B cell (primary cell): Measurements from ENCODE around the gene POLG2. TPM values are rescaled to one million over a fixed set of nuclear protein-coding genes. Genes with fewer than 3 reads are reported as not detected.
"Not testable (repeated sequence)": the region's sequence is repeated elsewhere in the genome, so short reads cannot be mapped to it uniquely, and the experiment has no call there.

Experiments used
- ATAC-seq: fragments of 200-7000 bp; cut with Tn5 transposase; one replicate; pipeline ENCODE4 v1.10.0; 2021; ENCODE audit warnings: low read depth, mild to moderate bottlenecking, moderate number of reproducible peaks, moderate library complexity
- CTCF ChIA-PET: fragments of 350-600 bp; sonication (Branson Sonifier 250); formaldehyde crosslinking; loops from one replicate; lab custom pipeline; 2021; ENCODE audit warnings: antibody characterized with exemption, inconsistent platforms; lab: Charles Lee
- POLR2A ChIA-PET: fragments of 350-600 bp; sonication (Branson Sonifier 250); formaldehyde crosslinking; loops from one replicate; lab custom pipeline; 2021; ENCODE audit warnings: antibody characterized with exemption; lab: Charles Lee
- DNase-seq: peaks from one replicate; pipeline ENCODE4 v3.0.0; 2013
- H2AFZ ChIP-seq: 2 replicates; pipeline ENCODE4 v1.6.1; 2012; ENCODE audit warnings: mild to moderate bottlenecking, low read depth, low read length; ENCODE audit not compliant: insufficient read depth, poor library complexity, severe bottlenecking
- H3K27ac ChIP-seq, 2 donors: 1 replicate in 1 of 2; 2 replicates in 1 of 2; pipeline ENCODE4 v1.5.1; 2012 to 2013; ENCODE audit warnings: low read length in 2 of 2, mild to moderate bottlenecking in 2 of 2, moderate library complexity in 1 of 2
- H3K27me3 ChIP-seq, 4 experiments: fragments of 200-600 bp in 1 of 4; sonication (generic) in 1 of 4; replicated peaks in 1 of 4; 1 replicate in 2 of 4; 2 replicates in 2 of 4; pipeline versions ENCODE4 v1.6.1 to v1.7.0; 2013 to 2016; ENCODE audit warnings: low read length in 3 of 4, mild to moderate bottlenecking in 2 of 4, mixed read lengths in 1 of 4, moderate library complexity in 1 of 4; ENCODE audit not compliant: insufficient read depth in 4 of 4, control insufficient read depth in 3 of 4; ENCODE audit errors: control extremely low read depth in 1 of 4
- H3K36me3 ChIP-seq, 2 experiments: replicated peaks in 1 of 2; 1 replicate in 1 of 2; 2 replicates in 1 of 2; pipeline versions ENCODE4 v1.6.1 to v1.7.1; 2013; ENCODE audit warnings: low read length in 1 of 2; ENCODE audit not compliant: insufficient read depth in 2 of 2, control insufficient read depth in 1 of 2; ENCODE audit errors: control extremely low read depth in 1 of 2, extremely low read depth in 1 of 2
- H3K4me1 ChIP-seq, 2 donors: fragments of 200-600 bp in 1 of 2; sonication (generic) in 1 of 2; 1 replicate in 1 of 2; 2 replicates in 1 of 2; pipeline versions ENCODE4 v1.5.1 to v1.6.1; 2013 to 2017; ENCODE audit warnings: low read length in 2 of 2; ENCODE audit not compliant: control insufficient read depth in 2 of 2, insufficient read depth in 2 of 2
- H3K4me2 ChIP-seq: replicated peaks from 2 replicates; pipeline ENCODE3; 2012; ENCODE audit warnings: mild to moderate bottlenecking, low read depth, low read length; ENCODE audit not compliant: poor library complexity, severe bottlenecking
- H3K4me3 ChIP-seq, 5 experiments: fragments of 200-600 bp in 1 of 5; sonication (generic) in 1 of 5; 1 replicate in 3 of 5; 2 replicates in 2 of 5; pipeline versions ENCODE4 v1.5.1 to v1.7.0; 2011 to 2016; ENCODE audit warnings: low read length in 4 of 5, mild to moderate bottlenecking in 4 of 5, low read depth in 2 of 5, control low read depth in 1 of 5, moderate library complexity in 1 of 5; ENCODE audit not compliant: insufficient read depth in 1 of 5; ENCODE audit errors: control extremely low read depth in 1 of 5, extremely low read depth in 1 of 5
- H3K79me2 ChIP-seq: fragments of 200-600 bp; sonication (generic); one replicate; pipeline ENCODE4 v1.6.0; 2016; ENCODE audit warnings: low read length; ENCODE audit not compliant: control insufficient read depth, insufficient read depth
- H3K9ac ChIP-seq: fragments of 200-600 bp; sonication (generic); 2 replicates; pipeline ENCODE4 v1.6.1; 2017; ENCODE audit warnings: mild to moderate bottlenecking, low read length, moderate library complexity
- H3K9me3 ChIP-seq, 3 donors: one replicate each; pipeline versions ENCODE4 v1.6.1 to v1.7.1; 2013; ENCODE audit warnings: low read length in 2 of 3; ENCODE audit not compliant: control insufficient read depth in 2 of 3, insufficient read depth in 1 of 3; ENCODE audit errors: control extremely low read depth in 1 of 3
- H4K20me1 ChIP-seq: 2 replicates; pipeline ENCODE4 v1.6.0; 2012; ENCODE audit warnings: mild to moderate bottlenecking, low read length; ENCODE audit not compliant: insufficient read depth, control insufficient read depth, poor library complexity, severe bottlenecking
- H3K27ac Mint-ChIP-seq: one replicate; pipeline ENCODE4 v1.8.0; 2021; ENCODE audit warnings: mixed read lengths
- H3K27me3 Mint-ChIP-seq: one replicate; pipeline ENCODE4 v1.8.0; 2021; ENCODE audit warnings: mixed read lengths
- H3K4me1 Mint-ChIP-seq: one replicate; pipeline ENCODE4 v1.8.0; 2021; ENCODE audit warnings: mixed read lengths
- H3K4me3 Mint-ChIP-seq: one replicate; pipeline ENCODE4 v1.8.0; 2021; ENCODE audit warnings: mixed read lengths
- H3K9me3 Mint-ChIP-seq: one replicate; pipeline ENCODE4 v1.8.0; 2022; ENCODE audit warnings: mixed read lengths; ENCODE audit not compliant: insufficient read depth
- CTCF ChIP-seq: fragments of 200-600 bp; IDR thresholded peaks from one replicate; pipeline ENCODE4 v1.8.0; 2022; ENCODE audit warnings: antibody characterized with exemption, mild to moderate bottlenecking
- EZH2 ChIP-seq: IDR thresholded peaks from 2 replicates; pipeline ENCODE4 v1.6.1; 2012; ENCODE audit warnings: borderline replicate concordance, low read depth, mild to moderate bottlenecking, moderate library complexity, low read length; ENCODE audit not compliant: insufficient read depth, poor library complexity, severe bottlenecking
- WGBS: methylation state at CpG from one replicate; pipeline ENCODE4 v1.1.5; 2013; ENCODE audit warnings: missing lambda C conversion rate; ENCODE audit not compliant: insufficient coverage; 5-methylcytosine and 5-hydroxymethylcytosine counted together
- intact Hi-C: fragments of 100-400 bp; cut with micrococcal nuclease; formaldehyde crosslinking; loops from one replicate; pipeline ENCODE4 v1.10.0; 2022
- polyA plus RNA-seq: library from polyadenylated mRNA; depleted of rRNA; stranded (reverse); fragments of >200 nt; gene quantifications from 2 replicates; pipeline ENCODE4 v1.2.3, GENCODE V29; 2012
- total RNA-seq, 2 donors: library from RNA; stranded (reverse); fragments of 120-200 nt in 1 of 2; gene quantifications; 1 replicate in 1 of 2; 2 replicates in 1 of 2; pipeline versions ENCODE4 v1.2.3 to v1.2.4, GENCODE V29; 2013 to 2022

Gene POLG2
- total and polyA plus RNA-seq, 2 donors (not counting 1 experiment from before 2014, with no cell fraction given), result 26.9 to 74.5 TPM

- POLR2A ChIA-PET, result interaction anchor here (4.6 kb wide), 1 partner anchor 11 kb away, joined by 97 read pairs; the partner anchor contains the start of genes CEP95 and DDX5
- peaks cover 29% of the 10 kb centered on the region in 2 donors for H3K4me1 ChIP-seq
- Mint-ChIP-seq H3K4me1 (peaks cover 53% of the 10 kb centered on the region), H3K4me3 (peak overlapping the region; percentile 99)
- not testable (repeated sequence) for H3K27me3 Mint-ChIP-seq, H3K27ac Mint-ChIP-seq, H2AFZ ChIP-seq, ATAC-seq, H3K27me3 ChIP-seq, H3K9ac ChIP-seq, DNase-seq, H3K9me3 Mint-ChIP-seq, H3K9me3 ChIP-seq, H3K27ac ChIP-seq
- intact Hi-C loops, result loop anchor here (5.0 kb wide), 2 partner anchors 173 to 563 kb away; partner anchors contain the start of gene CD79B
- H3K79me2 ChIP-seq, result peaks cover 39% of the 10 kb centered on the region
- 100% methylated on average over 3 of the region's 5 CpGs for WGBS
- H4K20me1 ChIP-seq, result peaks cover 15% of the 10 kb centered on the region
- peak overlapping the region in 1 of 5 experiments; percentile 5 for H3K4me3 ChIP-seq
- H3K36me3 ChIP-seq, result peaks cover 3 to 34% of the 10 kb centered on the region in 2 experiments
- CTCF ChIA-PET, result interaction anchor here (6.9 kb wide), 1 partner anchor 75 kb away, joined by 112 read pairs; no protein-coding TSS in a partner anchor
- H3K4me2 ChIP-seq, result peak overlapping the region; percentile 80
These were observed 1.6 kb downstream of the POLG2 start for GRCh38 chr17:64495300-64495699.

- Mint-ChIP-seq H3K27me3 (no peaks in the 10 kb centered on the region), H3K27ac (no peak overlapping the region), H3K9me3 (no peaks in the 10 kb centered on the region), H3K4me3 (peak overlapping the region; percentile 77), H3K4me1 (peaks cover 47% of the 10 kb centered on the region)
- TF ChIP-seq EZH2 (no peak), CTCF (no peak)
- intact Hi-C loops, result no loop called here
- ATAC-seq (no peak), DNase-seq (no peak)
- Histone ChIP-seq H3K4me3 (no peak overlapping the region), H3K27ac (peak overlapping the region in 1 of 2 donors; percentile 3), H3K4me2 (peak overlapping the region; percentile 80), H3K9me3 (no peaks in the 10 kb centered on the region), H3K9ac (no peak overlapping the region), H3K36me3 (peaks cover 2 to 36% of the 10 kb centered on the region in 2 experiments), H3K4me1 (peaks cover 29% of the 10 kb centered on the region in 2 donors), H3K79me2 (peaks cover 36% of the 10 kb centered on the region), H2AFZ (no peak overlapping the region), H3K27me3 (no peaks in the 10 kb centered on the region), H4K20me1 (peaks cover 12% of the 10 kb centered on the region)
- ChIA-PET CTCF (interaction anchor here (6.9 kb wide), 1 partner anchor 74 kb away, joined by 112 read pairs; no protein-coding TSS in a partner anchor), POLR2A (interaction anchor here (4.6 kb wide), 1 partner anchor 12 kb away, joined by 97 read pairs; the partner anchor contains the start of genes CEP95 and DDX5)
- no CpG with 5 or more reads among the region's 2 CpGs for WGBS
These were observed 2.7 kb downstream of the POLG2 start for GRCh38 chr17:64494121-64494520.
